ENCODE results near the gene PCP2. TPM values are rescaled to one million over a fixed set of nuclear protein-coding genes. Genes with fewer than 3 reads are reported as not detected.

The PCP2 gene
- total and polyA plus RNA-seq, 9 donors = 0.38 to 0.50 (median 0.40) TPM; not detected in 6

- no peak for TF ChIP-seq CTCF (IDR thresholded peaks at IDR 0.05)
- no peak for TF ChIP-seq EP300 (IDR thresholded peaks at IDR 0.05)
- Histone ChIP-seq H3K4me1 (ENCODE audit: insufficient read depth) (no peaks in the 10 kb centered on the region), H3K4me3 (no peak overlapping the region), H3K27me3 (no peaks in the 10 kb centered on the region), H3K36me3 (no peaks in the 10 kb centered on the region), H3K27ac (no peak overlapping the region), H3K9me3 (no peaks in the 10 kb centered on the region)
- DNase-seq = no peak
- intact Hi-C loops (cut with DNase I) = loop anchor here in 1 of 4 donors (10.0 kb wide), 1 partner anchor 315 kb away; no protein-coding TSS in a partner anchor
- WGBS, 3 donors = 1% methylated on average over 31 to 43 of the region's 43 CpGs
Observed at GRCh38 chr19:7670150-7670783, 36.7 kb upstream of the PCP2 start.

GRCh38 chr19:7669641-7670040 lies 36.1 kb upstream of the PCP2 start:
- WGBS, 3 donors = 15 to 22% (median 16%) methylated on average over 9 of the region's 9 CpGs
- no peaks in the 10 kb centered on the region for H3K27me3 ChIP-seq
- intact Hi-C loops (cut with DNase I) = loop anchor here in 1 of 4 donors (10.0 kb wide), 1 partner anchor 315 kb away; no protein-coding TSS in a partner anchor
- no peak for DNase-seq
- no peaks in the 10 kb centered on the region for H3K4me1 ChIP-seq (ENCODE audit: insufficient read depth)
- no peaks in the 10 kb centered on the region for H3K9me3 ChIP-seq
- no peaks in the 10 kb centered on the region for H3K36me3 ChIP-seq
- no peak overlapping the region for H3K4me3 ChIP-seq
- H3K27ac ChIP-seq = no peak overlapping the region
- TF ChIP-seq EP300 (IDR thresholded peaks at IDR 0.05) (no peak), CTCF (IDR thresholded peaks at IDR 0.05) (no peak), POLR2A (IDR thresholded peaks at IDR 0.05) (no peak)

GRCh38 chr19:7668842-7669241 lies 35.3 kb upstream of the PCP2 start, which contains the start of gene RETN:
Gene RETN (plus strand): TSS chr19:7669049. CDS start chr19:7669327, 278 bp downstream.
- no peak within 1 kb of the TSS for H3K27ac ChIP-seq
- H3K9me3 ChIP-seq = no peaks in the 10 kb centered on the region
- no peaks in the 10 kb centered on the region for H3K36me3 ChIP-seq
- TF ChIP-seq POLR2A (IDR thresholded peaks at IDR 0.05) (no peak), CTCF (IDR thresholded peaks at IDR 0.05) (no peak), EP300 (IDR thresholded peaks at IDR 0.05) (no peak)
- no peak for DNase-seq
- H3K27me3 ChIP-seq = no peaks in the 10 kb centered on the region
- no peaks in the 10 kb centered on the region for H3K4me1 ChIP-seq (ENCODE audit: insufficient read depth)
- intact Hi-C loops (cut with DNase I) = no loop called here
- H3K4me3 ChIP-seq = no peak within 1 kb of the TSS
- 70 to 77% (median 73%) methylated on average over 9 of the region's 9 CpGs for WGBS, 3 donors

- H3K27me3 ChIP-seq = no peaks in the 10 kb centered on the region
- intact Hi-C loops (cut with DNase I) = no loop called here
- WGBS, 3 donors = 15 to 20% (median 16%) methylated on average over 4 of the region's 4 CpGs
- no peaks in the 10 kb centered on the region for H3K9me3 ChIP-seq
- no peak overlapping the region for H3K27ac ChIP-seq
- H3K36me3 ChIP-seq = no peaks in the 10 kb centered on the region
- H3K4me1 ChIP-seq (ENCODE audit: insufficient read depth) = no peaks in the 10 kb centered on the region
- no peak overlapping the region for H3K4me3 ChIP-seq
- TF ChIP-seq POLR2A (IDR thresholded peaks at IDR 0.05) (no peak), CTCF (IDR thresholded peaks at IDR 0.05) (no peak)
- no peak for DNase-seq
Observed at GRCh38 chr19:7665076-7665475, 31.6 kb upstream of the PCP2 start.
